GM12864 (cell line): ENCODE measurements around the gene SHC3.

Experiments used
- DNase-seq: peaks from one replicate; pipeline ENCODE4 v3.0.0-alpha.2; 2011; ENCODE audit warnings: low read depth
- H3K4me3 ChIP-seq: 2 replicates; pipeline ENCODE4 v1.5.1; 2011; ENCODE audit warnings: mild to moderate bottlenecking, low read depth, low read length, control low read depth
- TF ChIP-seq, protein P1 (sequence below): IDR thresholded peaks from 2 replicates; pipeline ENCODE4 v1.5.1; 2011; ENCODE audit warnings: low read depth, mild to moderate bottlenecking, moderate library complexity, low read length, control low read depth, inconsistent platforms; ENCODE audit errors: missing control alignments

Gene SHC3

DNA sequence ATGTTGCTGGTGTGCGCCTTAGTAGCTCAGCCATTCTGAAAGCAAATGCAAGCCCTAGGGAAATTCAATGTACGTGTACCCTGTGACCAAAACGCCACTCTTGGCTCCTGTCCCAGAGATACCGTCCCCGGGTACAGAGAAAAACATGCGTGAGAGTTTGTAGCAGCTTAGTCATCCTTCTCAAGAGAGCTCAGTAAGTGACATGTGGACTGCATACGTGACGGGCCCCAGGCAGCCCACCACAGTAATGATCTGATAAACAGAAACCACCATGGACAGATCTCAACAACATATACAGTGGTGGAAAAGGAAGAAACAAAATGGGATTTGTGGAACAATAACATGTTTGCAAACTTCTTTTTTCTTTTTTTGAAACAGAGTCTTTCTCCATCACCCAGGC is 142.2 kb downstream of the SHC3 start:
- no peak overlapping the region for H3K4me3 ChIP-seq
- no peak for DNase-seq
- TF ChIP-seq, protein P1, sequence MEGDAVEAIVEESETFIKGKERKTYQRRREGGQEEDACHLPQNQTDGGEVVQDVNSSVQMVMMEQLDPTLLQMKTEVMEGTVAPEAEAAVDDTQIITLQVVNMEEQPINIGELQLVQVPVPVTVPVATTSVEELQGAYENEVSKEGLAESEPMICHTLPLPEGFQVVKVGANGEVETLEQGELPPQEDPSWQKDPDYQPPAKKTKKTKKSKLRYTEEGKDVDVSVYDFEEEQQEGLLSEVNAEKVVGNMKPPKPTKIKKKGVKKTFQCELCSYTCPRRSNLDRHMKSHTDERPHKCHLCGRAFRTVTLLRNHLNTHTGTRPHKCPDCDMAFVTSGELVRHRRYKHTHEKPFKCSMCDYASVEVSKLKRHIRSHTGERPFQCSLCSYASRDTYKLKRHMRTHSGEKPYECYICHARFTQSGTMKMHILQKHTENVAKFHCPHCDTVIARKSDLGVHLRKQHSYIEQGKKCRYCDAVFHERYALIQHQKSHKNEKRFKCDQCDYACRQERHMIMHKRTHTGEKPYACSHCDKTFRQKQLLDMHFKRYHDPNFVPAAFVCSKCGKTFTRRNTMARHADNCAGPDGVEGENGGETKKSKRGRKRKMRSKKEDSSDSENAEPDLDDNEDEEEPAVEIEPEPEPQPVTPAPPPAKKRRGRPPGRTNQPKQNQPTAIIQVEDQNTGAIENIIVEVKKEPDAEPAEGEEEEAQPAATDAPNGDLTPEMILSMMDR: no peak

GRCh38 chr9:89032661-89033060 is 146.0 kb downstream of the SHC3 start:
- H3K4me3 ChIP-seq: no peak overlapping the region
- DNase-seq: no peak
- TF ChIP-seq, protein P1: no peak

GRCh38 chr9:89032173-89032572 is 146.4 kb downstream of the SHC3 start:
- no peak overlapping the region for H3K4me3 ChIP-seq
- TF ChIP-seq, protein P1: no peak
- no peak for DNase-seq

GRCh38 chr9:89029788-89030187 is 148.8 kb downstream of the SHC3 start:
- no peak overlapping the region for H3K4me3 ChIP-seq
- DNase-seq: no peak
- TF ChIP-seq, protein P1: no peak

- no peak for DNase-seq
- TF ChIP-seq, protein P1: no peak
- H3K4me3 ChIP-seq: no peak overlapping the region
These were observed 151.7 kb downstream of the SHC3 start for GRCh38 chr9:89026876-89027275.

GRCh38 chr9:89025553-89025952 is 153.1 kb downstream of the SHC3 start:
- DNase-seq: no peak
- TF ChIP-seq, protein P1: no peak
- H3K4me3 ChIP-seq: no peak overlapping the region

DNA sequence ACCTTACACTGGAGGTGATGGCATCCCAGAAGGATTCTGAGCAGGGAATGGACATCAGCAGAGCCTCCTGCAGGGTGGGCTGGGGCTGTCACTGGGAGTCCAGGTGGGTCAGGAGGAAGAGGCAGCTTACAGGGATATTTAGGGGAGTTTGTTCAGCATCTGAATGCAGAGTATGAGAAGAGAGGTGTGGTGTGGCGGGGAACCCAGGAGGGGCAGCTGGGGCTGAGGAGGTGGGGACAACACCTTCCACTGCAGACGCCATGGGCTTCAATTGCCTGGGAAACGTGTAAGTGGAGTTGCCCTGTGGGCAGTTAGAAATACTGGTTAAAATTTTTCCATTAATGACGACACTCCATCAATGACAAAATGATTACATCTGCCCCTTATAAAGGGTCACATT is 153.9 kb downstream of the SHC3 start:
- H3K4me3 ChIP-seq: no peak overlapping the region
- TF ChIP-seq, protein P1: no peak
- DNase-seq: no peak
